ENCODE data around the gene SRCAP.

The SRCAP gene

DNA sequence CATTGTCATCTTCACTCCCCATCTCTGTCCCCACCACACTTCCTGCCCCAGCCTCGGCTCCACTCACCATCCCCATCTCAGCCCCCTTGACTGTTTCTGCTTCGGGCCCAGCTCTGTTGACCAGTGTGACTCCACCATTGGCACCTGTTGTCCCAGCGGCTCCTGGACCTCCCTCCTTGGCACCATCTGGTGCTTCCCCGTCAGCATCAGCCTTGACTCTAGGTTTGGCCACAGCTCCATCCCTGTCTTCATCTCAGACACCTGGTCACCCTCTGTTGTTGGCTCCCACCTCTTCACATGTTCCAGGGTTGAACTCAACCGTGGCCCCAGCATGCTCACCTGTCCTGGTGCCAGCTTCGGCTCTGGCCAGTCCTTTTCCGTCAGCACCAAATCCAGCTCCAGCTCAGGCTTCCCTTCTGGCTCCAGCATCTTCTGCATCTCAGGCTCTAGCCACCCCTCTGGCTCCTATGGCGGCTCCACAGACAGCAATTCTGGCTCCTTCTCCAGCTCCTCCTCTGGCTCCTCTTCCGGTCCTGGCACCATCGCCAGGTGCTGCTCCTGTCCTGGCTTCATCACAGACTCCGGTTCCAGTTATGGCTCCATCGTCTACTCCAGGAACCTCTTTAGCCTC, 24.9 kb downstream of the SRCAP start:
- no peak for TF ChIP-seq CTCF (IDR thresholded peaks at IDR 0.05; ENCODE audit: borderline replicate concordance, insufficient read depth, low read depth, low read length)

GRCh38 chr16:30724641-30725417, 25.9 kb downstream of the SRCAP start:
- H3K4me3 ChIP-seq (ENCODE audit: low read depth, low read length) = no peak overlapping the region
- no peak for TF ChIP-seq CTCF (IDR thresholded peaks at IDR 0.05; ENCODE audit: borderline replicate concordance, insufficient read depth, low read depth, low read length)

More for the DNA sequence above, 24.9 kb downstream of the SRCAP start:
- H3K4me3 ChIP-seq (ENCODE audit: low read depth, low read length) = no peak overlapping the region

DNA sequence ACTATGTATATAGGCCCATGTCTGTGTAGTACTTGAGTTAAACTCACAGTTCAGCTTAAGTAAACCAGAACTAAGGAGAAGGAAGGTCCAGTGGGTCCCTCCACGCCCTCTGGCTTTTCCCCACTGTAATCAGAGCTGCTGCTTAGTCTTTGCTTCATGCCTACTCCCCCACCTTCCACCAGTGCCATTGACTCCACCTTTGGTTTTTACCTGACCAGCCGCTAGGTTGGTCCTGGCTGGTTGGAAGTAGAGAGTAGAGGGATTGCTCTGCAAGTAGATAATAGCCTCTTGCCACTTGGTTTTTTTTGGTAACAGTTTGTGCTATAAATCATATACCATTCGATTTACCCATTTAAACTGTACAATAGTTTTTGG, 26.4 kb downstream of the SRCAP start:
- no peak overlapping the region for H3K4me3 ChIP-seq (ENCODE audit: low read depth, low read length)
- no peak for TF ChIP-seq CTCF (IDR thresholded peaks at IDR 0.05; ENCODE audit: borderline replicate concordance, insufficient read depth, low read depth, low read length)

DNA sequence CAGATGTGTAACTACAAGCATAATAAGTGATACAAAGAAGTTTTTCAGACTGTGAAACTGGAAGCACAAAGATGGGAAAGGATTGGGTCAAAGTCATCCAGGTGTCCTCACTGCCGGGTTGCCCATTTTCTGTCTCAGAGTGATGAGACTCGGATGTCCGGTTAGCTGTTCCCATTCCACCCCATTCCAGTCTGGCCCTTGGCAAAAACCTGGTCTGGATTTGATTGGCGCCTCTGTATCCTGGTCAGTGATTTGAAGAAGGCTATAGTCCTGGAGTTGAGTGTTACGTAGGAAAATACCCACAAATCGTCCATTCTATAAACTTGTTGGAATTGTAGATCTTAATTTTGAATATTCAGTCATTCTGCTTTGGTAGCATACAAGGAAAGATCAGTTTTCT, 29.4 kb downstream of the SRCAP start:
- no peak for TF ChIP-seq CTCF (IDR thresholded peaks at IDR 0.05; ENCODE audit: borderline replicate concordance, insufficient read depth, low read depth, low read length)
- no peak overlapping the region for H3K4me3 ChIP-seq (ENCODE audit: low read depth, low read length)

GRCh38 chr16:30728899-30729672, 30.1 kb downstream of the SRCAP start:
- no peak overlapping the region for H3K4me3 ChIP-seq (ENCODE audit: low read depth, low read length)
- no peak for TF ChIP-seq CTCF (IDR thresholded peaks at IDR 0.05; ENCODE audit: borderline replicate concordance, insufficient read depth, low read depth, low read length)

DNA sequence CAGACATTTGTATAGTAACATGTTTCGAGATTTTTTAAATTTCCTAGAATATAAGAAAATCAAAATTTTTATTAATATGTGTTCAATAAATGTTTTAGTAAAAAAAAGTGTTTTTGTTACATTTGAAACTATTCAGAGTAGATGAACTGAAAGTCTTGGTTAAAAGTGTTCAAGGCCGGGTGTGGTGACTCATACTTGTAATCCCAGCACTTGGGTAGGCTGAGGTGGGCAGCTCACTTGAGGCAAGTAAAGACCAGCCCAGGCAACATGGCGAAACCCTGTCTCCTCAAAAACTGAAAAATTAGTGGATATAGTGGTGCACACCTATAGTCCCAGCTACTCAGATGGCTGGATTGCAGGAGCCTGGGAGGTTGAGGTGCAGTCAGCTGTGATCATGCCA, 32.4 kb downstream of the SRCAP start:
- TF ChIP-seq CTCF (IDR thresholded peaks at IDR 0.05; ENCODE audit: borderline replicate concordance, insufficient read depth, low read depth, low read length) = no peak
- H3K4me3 ChIP-seq (ENCODE audit: low read depth, low read length) = no peak overlapping the region
